Ishikawa (cell line): ENCODE data around the gene P2RY2.

Experiments
- CEBPB ChIP-seq: IDR thresholded peaks from 2 replicates; pipeline ENCODE4 v1.6.1; 2012
- CREB1 ChIP-seq: IDR thresholded peaks from 2 replicates; pipeline ENCODE4 v1.6.1; 2012; ENCODE audit warnings: low read depth
- EGR1 ChIP-seq: IDR thresholded peaks from 2 replicates; pipeline ENCODE4 v1.6.1; 2012
- EP300 ChIP-seq: IDR thresholded peaks from 2 replicates; pipeline ENCODE4 v1.6.1; 2012; ENCODE audit warnings: borderline replicate concordance
- FOXM1 ChIP-seq: IDR thresholded peaks from 2 replicates; pipeline ENCODE4 v1.6.1; 2012; ENCODE audit warnings: low read depth, borderline replicate concordance
- NFIC ChIP-seq: IDR thresholded peaks from 2 replicates; pipeline ENCODE4 v1.6.1; 2012
- RAD21 ChIP-seq: IDR thresholded peaks from 2 replicates; pipeline ENCODE4 v1.6.1; 2012; ENCODE audit warnings: low read depth
- TAF1 ChIP-seq: IDR thresholded peaks from 2 replicates; pipeline ENCODE4 v1.6.1; 2012; ENCODE audit warnings: low read depth, mild to moderate bottlenecking
- TCF12 ChIP-seq: IDR thresholded peaks from 2 replicates; pipeline ENCODE4 v1.6.1; 2012; ENCODE audit warnings: low read depth
- TEAD4 ChIP-seq: IDR thresholded peaks from 2 replicates; pipeline ENCODE4 v1.6.1; 2012
- YY1 ChIP-seq: IDR thresholded peaks from 2 replicates; pipeline ENCODE4 v1.6.1; 2012; ENCODE audit warnings: low read depth
- ZBTB7A ChIP-seq: IDR thresholded peaks from 2 replicates; pipeline ENCODE4 v1.6.1; 2012; ENCODE audit warnings: low read depth
- TF ChIP-seq, protein P1 (sequence below): IDR thresholded peaks from 2 replicates; pipeline ENCODE4 v1.6.1; 2012; ENCODE audit warnings: low read depth, mild to moderate bottlenecking
- TF ChIP-seq, protein P2 (sequence below): IDR thresholded peaks from 2 replicates; pipeline ENCODE4 v1.6.1; 2012
- TF ChIP-seq, protein P3 (sequence below): IDR thresholded peaks from 2 replicates; pipeline ENCODE4 v1.6.1; 2012

P2RY2 gene

DNA sequence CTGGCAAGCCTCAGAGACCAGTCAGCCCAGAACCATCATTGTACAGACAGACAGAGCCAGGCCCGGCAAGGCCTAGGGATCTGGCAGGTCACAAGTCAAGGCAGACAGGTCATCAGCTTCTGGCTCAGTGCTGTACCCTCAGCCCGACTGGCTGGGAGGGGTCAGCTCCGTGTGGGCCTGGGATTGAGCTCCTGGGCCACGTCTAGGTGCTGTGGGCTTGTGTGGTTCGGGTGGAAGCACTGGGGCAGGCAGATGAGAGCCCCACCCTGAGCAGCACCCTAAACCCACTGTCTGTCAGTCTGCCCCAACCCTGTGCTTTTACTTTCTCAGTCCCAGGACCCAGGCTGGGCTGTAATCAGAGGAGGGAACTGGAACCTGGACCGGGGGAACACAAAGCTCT is 26.9 kb upstream of the P2RY2 start:
- TF ChIP-seq, protein P1, sequence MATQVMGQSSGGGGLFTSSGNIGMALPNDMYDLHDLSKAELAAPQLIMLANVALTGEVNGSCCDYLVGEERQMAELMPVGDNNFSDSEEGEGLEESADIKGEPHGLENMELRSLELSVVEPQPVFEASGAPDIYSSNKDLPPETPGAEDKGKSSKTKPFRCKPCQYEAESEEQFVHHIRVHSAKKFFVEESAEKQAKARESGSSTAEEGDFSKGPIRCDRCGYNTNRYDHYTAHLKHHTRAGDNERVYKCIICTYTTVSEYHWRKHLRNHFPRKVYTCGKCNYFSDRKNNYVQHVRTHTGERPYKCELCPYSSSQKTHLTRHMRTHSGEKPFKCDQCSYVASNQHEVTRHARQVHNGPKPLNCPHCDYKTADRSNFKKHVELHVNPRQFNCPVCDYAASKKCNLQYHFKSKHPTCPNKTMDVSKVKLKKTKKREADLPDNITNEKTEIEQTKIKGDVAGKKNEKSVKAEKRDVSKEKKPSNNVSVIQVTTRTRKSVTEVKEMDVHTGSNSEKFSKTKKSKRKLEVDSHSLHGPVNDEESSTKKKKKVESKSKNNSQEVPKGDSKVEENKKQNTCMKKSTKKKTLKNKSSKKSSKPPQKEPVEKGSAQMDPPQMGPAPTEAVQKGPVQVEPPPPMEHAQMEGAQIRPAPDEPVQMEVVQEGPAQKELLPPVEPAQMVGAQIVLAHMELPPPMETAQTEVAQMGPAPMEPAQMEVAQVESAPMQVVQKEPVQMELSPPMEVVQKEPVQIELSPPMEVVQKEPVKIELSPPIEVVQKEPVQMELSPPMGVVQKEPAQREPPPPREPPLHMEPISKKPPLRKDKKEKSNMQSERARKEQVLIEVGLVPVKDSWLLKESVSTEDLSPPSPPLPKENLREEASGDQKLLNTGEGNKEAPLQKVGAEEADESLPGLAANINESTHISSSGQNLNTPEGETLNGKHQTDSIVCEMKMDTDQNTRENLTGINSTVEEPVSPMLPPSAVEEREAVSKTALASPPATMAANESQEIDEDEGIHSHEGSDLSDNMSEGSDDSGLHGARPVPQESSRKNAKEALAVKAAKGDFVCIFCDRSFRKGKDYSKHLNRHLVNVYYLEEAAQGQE: no peak
- TF ChIP-seq, protein P2, sequence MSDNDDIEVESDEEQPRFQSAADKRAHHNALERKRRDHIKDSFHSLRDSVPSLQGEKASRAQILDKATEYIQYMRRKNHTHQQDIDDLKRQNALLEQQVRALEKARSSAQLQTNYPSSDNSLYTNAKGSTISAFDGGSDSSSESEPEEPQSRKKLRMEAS: no peak
- no peak for TF ChIP-seq TAF1
- no peak for TF ChIP-seq CREB1
- TF ChIP-seq NFIC: no peak
- TF ChIP-seq EGR1: no peak
- TF ChIP-seq YY1: no peak
- TF ChIP-seq, protein P3, sequence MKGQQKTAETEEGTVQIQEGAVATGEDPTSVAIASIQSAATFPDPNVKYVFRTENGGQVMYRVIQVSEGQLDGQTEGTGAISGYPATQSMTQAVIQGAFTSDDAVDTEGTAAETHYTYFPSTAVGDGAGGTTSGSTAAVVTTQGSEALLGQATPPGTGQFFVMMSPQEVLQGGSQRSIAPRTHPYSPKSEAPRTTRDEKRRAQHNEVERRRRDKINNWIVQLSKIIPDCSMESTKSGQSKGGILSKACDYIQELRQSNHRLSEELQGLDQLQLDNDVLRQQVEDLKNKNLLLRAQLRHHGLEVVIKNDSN: no peak
- TF ChIP-seq EP300: no peak
- no peak for TF ChIP-seq ZBTB7A
- TF ChIP-seq FOXM1: no peak
- TF ChIP-seq TEAD4: no peak
- TF ChIP-seq RAD21: no peak
- TF ChIP-seq TCF12: no peak
- no peak for TF ChIP-seq CEBPB

DNA sequence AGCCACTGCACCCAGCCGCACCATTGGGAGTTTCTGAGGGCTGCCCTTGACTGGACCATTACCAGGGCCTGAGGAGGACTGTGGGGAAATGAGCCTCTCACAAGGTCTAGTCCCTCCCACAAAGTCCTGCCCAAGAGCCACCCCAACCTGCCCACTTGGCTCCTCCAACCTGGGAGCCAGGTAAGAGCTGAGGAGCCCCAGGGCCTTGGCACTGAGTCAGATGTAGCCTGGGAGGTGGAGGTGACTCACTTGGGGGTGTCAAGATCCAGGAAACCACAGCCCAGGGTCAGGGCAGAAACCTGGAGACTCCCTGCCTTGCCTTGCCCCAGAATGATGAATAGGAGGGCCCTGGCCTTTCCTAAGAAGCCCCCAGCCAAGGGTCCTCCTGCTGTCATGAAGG is 25.8 kb upstream of the P2RY2 start:
- no peak for TF ChIP-seq EGR1
- TF ChIP-seq YY1: no peak
- TF ChIP-seq, protein P1: no peak
- TF ChIP-seq ZBTB7A: peak; percentile 58; the same call in 1 of the 2 replicates
- no peak for TF ChIP-seq TEAD4
- TF ChIP-seq RAD21: no peak
- peak; percentile 74 for TF ChIP-seq NFIC
- TF ChIP-seq EP300: 0 out of 2 replicates have a peak, but pooled peaks have one; percentile 31

DNA sequence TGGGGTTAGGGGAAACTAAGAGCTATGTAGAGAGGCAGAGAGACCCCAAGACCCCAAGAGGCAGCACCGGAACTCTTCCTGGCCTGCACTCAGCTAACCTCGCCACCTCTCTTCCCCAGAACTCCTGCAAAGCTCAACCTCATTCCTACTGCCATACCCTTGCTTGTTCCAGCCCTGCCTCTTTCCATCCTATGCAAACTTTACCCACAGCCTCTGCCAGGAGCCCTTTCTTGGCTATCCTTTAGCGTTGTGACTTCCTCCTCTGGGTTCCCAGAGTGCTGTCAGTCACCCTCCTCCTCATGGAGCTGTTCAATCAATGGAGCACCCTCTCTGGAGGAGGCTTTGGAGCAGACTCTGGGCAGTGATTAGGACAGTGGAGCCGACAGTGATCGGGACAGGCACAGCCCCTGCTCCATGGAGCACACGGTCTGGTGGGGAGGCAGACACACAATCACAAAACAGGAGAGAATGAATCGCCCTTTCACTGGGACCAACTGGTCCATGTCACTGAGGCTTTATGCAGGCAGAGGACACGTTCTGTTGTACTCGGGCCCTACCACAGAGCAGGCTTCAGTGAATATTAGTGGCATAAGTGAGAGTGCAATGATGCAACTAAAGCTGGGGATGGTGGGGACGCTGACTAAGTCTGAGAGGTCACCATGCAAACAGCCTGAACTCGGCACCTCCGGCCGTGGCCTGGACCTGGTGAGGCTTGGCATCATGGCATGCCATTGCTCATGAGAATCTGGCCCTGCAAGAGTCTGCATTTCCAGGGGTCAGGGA is 24.6 kb upstream of the P2RY2 start:
- TF ChIP-seq, protein P3: no peak
- no peak for TF ChIP-seq FOXM1
- no peak for TF ChIP-seq EP300
- no peak for TF ChIP-seq TAF1
- TF ChIP-seq TCF12: no peak

DNA sequence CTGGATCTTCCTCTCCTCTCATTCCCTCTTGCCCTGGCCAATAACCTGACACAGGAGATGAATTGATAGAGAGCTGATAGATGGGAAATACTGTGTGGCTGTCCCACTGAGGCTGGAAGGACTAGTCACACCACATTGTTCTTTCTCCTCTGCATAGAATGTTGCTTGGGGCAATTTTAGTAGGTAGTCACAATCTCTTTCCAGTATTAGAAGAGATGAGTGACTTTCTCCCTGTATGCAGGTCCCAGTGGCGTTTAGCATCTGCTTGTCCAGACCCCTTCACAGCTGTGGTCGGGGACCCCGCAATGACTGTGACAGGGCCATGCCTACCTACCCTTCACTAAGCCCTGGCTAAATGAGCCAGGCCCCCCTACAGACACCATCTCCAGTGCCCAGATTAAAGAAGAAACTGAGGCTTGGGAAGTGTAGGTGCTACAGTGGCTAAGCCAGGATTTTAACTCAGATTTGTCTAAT is 24.0 kb upstream of the P2RY2 start:
- no peak for TF ChIP-seq TAF1
- TF ChIP-seq, protein P3: no peak

DNA sequence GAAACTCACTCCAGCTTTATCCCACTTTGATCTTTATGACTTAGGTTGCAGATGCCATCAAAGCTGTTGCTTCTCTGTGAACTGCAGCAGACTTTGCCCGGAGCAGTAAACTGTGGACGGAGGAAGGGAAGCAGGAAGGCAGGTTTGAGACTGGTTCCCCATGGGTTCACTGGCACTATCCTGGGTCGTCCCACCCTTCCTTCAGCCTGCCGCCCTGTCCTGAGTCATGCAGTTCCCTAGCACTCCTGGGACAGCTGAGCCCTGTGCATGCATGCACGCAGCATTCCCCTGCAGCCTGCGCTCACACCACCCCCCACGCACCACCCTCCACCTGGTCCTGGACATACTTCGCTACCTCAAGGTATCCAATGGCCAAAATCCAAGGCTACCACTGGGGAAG is 23.5 kb upstream of the P2RY2 start:
- no peak for TF ChIP-seq YY1
- TF ChIP-seq, protein P2: no peak
- no peak for TF ChIP-seq TAF1
- TF ChIP-seq CREB1: no peak
- TF ChIP-seq EGR1: no peak
- TF ChIP-seq ZBTB7A: no peak
- no peak for TF ChIP-seq CEBPB
- TF ChIP-seq RAD21: no peak
- TF ChIP-seq, protein P1: no peak
- TF ChIP-seq NFIC: no peak
- TF ChIP-seq, protein P3: no peak
- TF ChIP-seq TCF12: peak; percentile 23; the same call in 1 of the 2 replicates
- 0 out of 2 replicates have a peak, but pooled peaks have one; percentile 44 for TF ChIP-seq TEAD4
- TF ChIP-seq FOXM1: no peak
- TF ChIP-seq EP300: peak; percentile 27; the same call in 1 of the 2 replicates
